ENCODE measurements around the gene CFAP97D1.

CFAP97D1 gene

GRCh38 chr17:43832168-43832975, 52.1 kb downstream of the CFAP97D1 start:
- no peak overlapping the region for H3K9ac ChIP-seq (ENCODE audit: low read length)
- H3K9me3 ChIP-seq (ENCODE audit: insufficient read depth, low read length), result no peaks in the 10 kb centered on the region
- peaks cover 5% of the 10 kb centered on the region; the same call in 1 of the 2 replicates for H3K27me3 ChIP-seq (ENCODE audit: low read depth, low read length)
- H3K4me2 ChIP-seq (ENCODE audit: low read length), result no peak overlapping the region
- H3K4me1 ChIP-seq (ENCODE audit: low read length), result peaks cover 8% of the 10 kb centered on the region
- H3K36me3 ChIP-seq (replicated peaks; ENCODE audit: low read depth, low read length), result no peaks in the 10 kb centered on the region
- H4K20me1 ChIP-seq (ENCODE audit: insufficient read depth, low read length), result no peaks in the 10 kb centered on the region
- no peak overlapping the region for H3K27ac ChIP-seq (ENCODE audit: low read length)
- no peaks in the 10 kb centered on the region for H3K79me2 ChIP-seq (ENCODE audit: low read length)
- no peak overlapping the region for H2AFZ ChIP-seq (ENCODE audit: low read depth, low read length)
- TF ChIP-seq EZH2phosphoT487 (IDR thresholded peaks at IDR 0.05; ENCODE audit: low read depth), result no peak
- TF ChIP-seq CTCF (IDR thresholded peaks at IDR 0.05; ENCODE audit: low read depth, low read length), result no peak
- H3K4me3 ChIP-seq (ENCODE audit: low read length), result no peak overlapping the region

- Histone ChIP-seq H3K27ac (ENCODE audit: low read length) (no peak within 1 kb of the TSS), H3K4me3 (ENCODE audit: low read length) (no peak within 1 kb of the TSS), H3K9me3 (ENCODE audit: insufficient read depth, low read length) (no peaks in the 10 kb centered on the region), H4K20me1 (ENCODE audit: insufficient read depth, low read length) (no peaks in the 10 kb centered on the region), H3K4me1 (ENCODE audit: low read length) (peaks cover 8% of the 10 kb centered on the region), H2AFZ (ENCODE audit: low read depth, low read length) (no peak within 1 kb of the TSS), H3K4me2 (ENCODE audit: low read length) (no peak within 1 kb of the TSS), H3K9ac (ENCODE audit: low read length) (no peak within 1 kb of the TSS), H3K79me2 (ENCODE audit: low read length) (no peaks in the 10 kb centered on the region), H3K36me3 (replicated peaks; ENCODE audit: low read depth, low read length) (no peaks in the 10 kb centered on the region), H3K27me3 (ENCODE audit: low read depth, low read length) (peaks cover 5% of the 10 kb centered on the region; the same call in 1 of the 2 replicates)
- TF ChIP-seq EZH2phosphoT487 (IDR thresholded peaks at IDR 0.05; ENCODE audit: low read depth) (no peak), CTCF (IDR thresholded peaks at IDR 0.05; ENCODE audit: low read depth, low read length) (no peak)
These were observed 53.0 kb downstream of the CFAP97D1 start, which contains the start of gene MPP3 for GRCh38 chr17:43832976-43833829. MPP3 (minus strand) TSS chr17:43833146; CDS start chr17:43831906, 1,240 bp downstream.

- Histone ChIP-seq H3K9ac (ENCODE audit: low read length) (no peak overlapping the region), H3K27ac (ENCODE audit: low read length) (no peak overlapping the region)
These were observed 53.9 kb downstream of the CFAP97D1 start for GRCh38 chr17:43834106-43834505.

More at GRCh38 chr17:43834106-43834505, 53.9 kb downstream of the CFAP97D1 start:
- Histone ChIP-seq H3K27me3 (ENCODE audit: low read depth, low read length) (peaks cover 5% of the 10 kb centered on the region; the same call in 1 of the 2 replicates), H3K4me1 (ENCODE audit: low read length) (peaks cover 8% of the 10 kb centered on the region), H4K20me1 (ENCODE audit: insufficient read depth, low read length) (no peaks in the 10 kb centered on the region), H3K9me3 (ENCODE audit: insufficient read depth, low read length) (no peaks in the 10 kb centered on the region), H3K4me3 (ENCODE audit: low read length) (no peak overlapping the region), H3K36me3 (replicated peaks; ENCODE audit: low read depth, low read length) (no peaks in the 10 kb centered on the region), H2AFZ (ENCODE audit: low read depth, low read length) (no peak overlapping the region), H3K79me2 (ENCODE audit: low read length) (no peaks in the 10 kb centered on the region), H3K4me2 (ENCODE audit: low read length) (no peak overlapping the region)
- TF ChIP-seq EZH2phosphoT487 (IDR thresholded peaks at IDR 0.05; ENCODE audit: low read depth), result no peak
- no peak for TF ChIP-seq CTCF (IDR thresholded peaks at IDR 0.05; ENCODE audit: low read depth, low read length)

All from OCI-LY3 (cell line).